Measurements from ENCODE around the gene PALM2AKAP2. TPM values are rescaled to one million over a fixed set of nuclear protein-coding genes. Genes with fewer than 3 reads are reported as not detected.

The PALM2AKAP2 gene
- total and polyA plus RNA-seq, 10 of the 15 experiments (the other 5 are each of a cell fraction or from before 2014, with no cell fraction given) = 0.01 TPM; not detected in 9

GRCh38 chr9:109816490-109816889, 36.5 kb downstream of the PALM2AKAP2 start:
- SMC1A ChIA-PET (ENCODE audit: uncharacterized antibody, unreplicated experiment) = interaction anchor here (1.1 to 3.1 kb wide), 6 partner anchors 11 to 250 kb away, joined by 3 to 19 read pairs (median 4); no protein-coding TSS in a partner anchor
- Histone ChIP-seq H3K4me3 (no peak overlapping the region), H3K9me3 (replicated peaks; ENCODE audit: control insufficient read depth, insufficient read depth, low read length) (no peaks in the 10 kb centered on the region), H2AFZ (ENCODE audit: control insufficient read depth, low read depth, low read length) (no peak overlapping the region), H3K4me2 (ENCODE audit: control insufficient read depth, insufficient read depth) (no peak overlapping the region), H3K4me1 (ENCODE audit: control insufficient read depth, insufficient read depth, low read length) (no peaks in the 10 kb centered on the region), H4K20me1 (ENCODE audit: control insufficient read depth, insufficient read depth) (no peaks in the 10 kb centered on the region; the same call in 1 of the 2 replicates), H3K36me3 (ENCODE audit: control insufficient read depth in 2 of 2, insufficient read depth in 2 of 2, low read length in 1 of 2) (no peaks in the 10 kb centered on the region), H3K9ac (ENCODE audit: control insufficient read depth, insufficient read depth, low read length) (no peak overlapping the region), H3K27me3 (replicated peaks in 1 of 2; ENCODE audit: control insufficient read depth in 2 of 2, insufficient read depth in 2 of 2, low read length in 1 of 2) (peaks cover 0 to 8% of the 10 kb centered on the region in 2 experiments; a peak in 1 of 4 replicates), H3K27ac (ENCODE audit: control insufficient read depth, insufficient read depth) (no peak overlapping the region), H3K79me2 (ENCODE audit: control insufficient read depth, insufficient read depth, low read length) (no peaks in the 10 kb centered on the region)
- POLR2A ChIA-PET = no interaction called here
- 38% methylated on average over 4 of the region's 4 CpGs for WGBS (ENCODE audit: insufficient coverage, insufficient replicate concordance, low lambda C conversion rate, missing lambda C conversion rate)
- intact Hi-C loops (cut with micrococcal nuclease; ENCODE audit: unreplicated experiment) (loop anchor here (5.0 kb wide), 1 partner anchor 241 kb away; no protein-coding TSS in a partner anchor), in situ Hi-C loops (cut with MboI) (loop anchor here (25.0 kb wide), 1 partner anchor 229 kb away; no protein-coding TSS in a partner anchor)
- no TSS peak for BruUV-seq (replicated peaks)
- FAIRE-seq = no peak
- RAD21 ChIA-PET (ENCODE audit: unreplicated experiment) = interaction anchor here (0.8 to 1.5 kb wide), 3 partner anchors 242 to 398 kb away, joined by 3 to 6 read pairs (median 3); no protein-coding TSS in a partner anchor
- no peak for DNase-seq (ENCODE audit: low read depth, low spot score)
- no peak for ATAC-seq
- CTCF ChIA-PET = interaction anchor here (0.8 to 4.9 kb wide), 17 partner anchors 10 to 398 kb away, joined by 3 to 71 read pairs (median 5); no protein-coding TSS in a partner anchor
- no peak for TF ChIP-seq POLR2AphosphoS5 (IDR thresholded peaks at IDR 0.05; ENCODE audit: low read length)
- no peak for TF ChIP-seq ZNF384 (IDR thresholded peaks at IDR 0.05; ENCODE audit: borderline replicate concordance, low read depth, low read length)
- no peak for TF ChIP-seq ESRRA (IDR thresholded peaks at IDR 0.05; ENCODE audit: low read length)
- TF ChIP-seq STAT3 (IDR thresholded peaks at IDR 0.05; ENCODE audit: low read depth, low read length) = no peak
- TF ChIP-seq SKIL (IDR thresholded peaks at IDR 0.05; ENCODE audit: low read depth, poor library complexity, severe bottlenecking) = no peak
- TF ChIP-seq TCF12 (IDR thresholded peaks at IDR 0.05; ENCODE audit: low read depth, low read length) = no peak
- TF ChIP-seq CBX3 (IDR thresholded peaks at IDR 0.05; ENCODE audit: borderline replicate concordance, low read depth) = no peak
- no peak for TF ChIP-seq CEBPZ (IDR thresholded peaks at IDR 0.05; ENCODE audit: low read depth, low read length)
- no peak for TF ChIP-seq ZNF687 (IDR thresholded peaks at IDR 0.05)
- no peak for TF ChIP-seq NKRF (conservative IDR thresholded peaks at IDR 0.05)
- TF ChIP-seq ZNF274 (IDR thresholded peaks at IDR 0.05; ENCODE audit: insufficient read depth, insufficient read length) = no peak
- TF ChIP-seq PML (IDR thresholded peaks at IDR 0.05; ENCODE audit: low read length) = no peak
